A549 (cell line): ENCODE measurements around the gene LY6G5B. TPM values are rescaled to one million over a fixed set of nuclear protein-coding genes. Genes with fewer than 3 reads are reported as not detected.

ENCODE experiments used
- ATAC-seq, 2 experiments: fragments of 200-7000 bp in 1 of 2; fragments of >200 bp in 1 of 2; cut with Nextera tagmentation in 1 of 2; cut with Tn5 transposase in 1 of 2; 3 replicates each; pipeline versions ENCODE4 v1.8.0 to v1.9.1; 2018 to 2020; ENCODE audit warnings: mild to moderate bottlenecking in 1 of 2, moderate library complexity in 1 of 2
- CTCF ChIA-PET: fragments of 300-600 bp; sonication (Branson Sonifier 250); formaldehyde crosslinking; extraction: SDS; loops from one replicate; lab custom pipeline; 2021; ENCODE audit warnings: antibody characterized with exemption, inconsistent platforms; lab: Yijun Ruan, JAX
- POLR2A ChIA-PET: fragments of 350-600 bp; formaldehyde crosslinking; extraction: SDS; loops from one replicate; lab custom pipeline; 2021; ENCODE audit warnings: antibody characterized with exemption, inconsistent platforms; lab: Yijun Ruan, JAX
- DNase-seq, 2 experiments: peaks; one replicate each; pipeline versions ENCODE4 v3.0.0 to v3.0.0-alpha.2; 2011 to 2016; ENCODE audit warnings: low read depth in 1 of 2, low spot score in 1 of 2
- FAIRE-seq: peaks from 2 replicates; lab custom pipeline; 2011; peaks lifted over from hg19 to GRCh38; lab: Jason Lieb, UNC
- H3K27ac ChIP-seq, 2 experiments: fragments of >200 bp; sonication (Bioruptor Twin); formaldehyde crosslinking; 3 replicates each; pipeline ENCODE4 v1.5.1; 2016 to 2017
- H3K4me1 ChIP-seq: fragments of >200 bp; sonication (Bioruptor Twin); formaldehyde crosslinking; 3 replicates; pipeline ENCODE4 v1.6.1; 2016
- H3K4me2 ChIP-seq: fragments of >200 bp; sonication (Bioruptor Twin); formaldehyde crosslinking; 3 replicates; pipeline ENCODE4 v1.6.1; 2016
- H3K4me3 ChIP-seq: fragments of >200 bp; sonication (Bioruptor Twin); formaldehyde crosslinking; 3 replicates; pipeline ENCODE4 v1.5.1; 2016
- H3K9me3 ChIP-seq: fragments of >200 bp; sonication (Bioruptor Twin); formaldehyde crosslinking; 3 replicates; pipeline ENCODE4 v1.6.1; 2016
- CBX8 ChIP-seq: fragments of 200-600 bp; sonication (generic); IDR thresholded peaks from 2 replicates; pipeline ENCODE4 v1.6.1; 2016
- CEBPB ChIP-seq, 2 experiments: fragments of >200 bp in 1 of 2; sonication (Bioruptor Twin) in 1 of 2; formaldehyde crosslinking in 1 of 2; IDR thresholded peaks; 2 replicates each; pipeline ENCODE4 v1.6.1; 2012 to 2016
- CHD4 ChIP-seq: fragments of 200-600 bp; sonication (generic); IDR thresholded peaks from 2 replicates; pipeline ENCODE4 v1.6.1; 2016; ENCODE audit warnings: antibody characterized with exemption, mild to moderate bottlenecking, borderline replicate concordance
- E2F6 ChIP-seq: IDR thresholded peaks from 2 replicates; pipeline ENCODE4 v1.6.1; 2012; ENCODE audit warnings: low read depth, borderline replicate concordance
- FOSB ChIP-seq: fragments of 250-450 bp; sonication (Bioruptor Pico); IDR thresholded peaks from 2 replicates; pipeline ENCODE4 v1.5.0; 2020; ENCODE audit warnings: mild to moderate bottlenecking, moderate library complexity
- FOXS1 ChIP-seq: fragments of 250-450 bp; sonication (Bioruptor Pico); IDR thresholded peaks from 2 replicates; pipeline ENCODE4 v1.5.0; 2020; ENCODE audit warnings: mild to moderate bottlenecking, moderate library complexity
- GATA3 ChIP-seq: IDR thresholded peaks from 2 replicates; pipeline ENCODE4 v1.6.1; 2012; ENCODE audit warnings: borderline replicate concordance
- HES2 ChIP-seq: fragments of >200 bp; sonication (Bioruptor Twin); formaldehyde crosslinking; IDR thresholded peaks from 2 replicates; pipeline ENCODE4 v1.6.1; 2016
- HOXB13 ChIP-seq: fragments of 250-450 bp; sonication (Bioruptor Pico); IDR thresholded peaks from 2 replicates; pipeline ENCODE4 v1.5.0; 2020; ENCODE audit warnings: low read depth, mild to moderate bottlenecking, moderate library complexity
- JUN ChIP-seq, 2 experiments: fragments of >200 bp; sonication (Bioruptor Twin); formaldehyde crosslinking; IDR thresholded peaks; 2 replicates in 1 of 2; 3 replicates in 1 of 2; pipeline ENCODE4 v1.6.1; 2016 to 2017
- PHF8 ChIP-seq: fragments of 200-600 bp; sonication (generic); IDR thresholded peaks from 2 replicates; pipeline ENCODE4 v1.6.1; 2016; ENCODE audit warnings: low read depth, mild to moderate bottlenecking, antibody characterized with exemption, moderate library complexity, borderline replicate concordance
- POLR2A ChIP-seq: IDR thresholded peaks from 2 replicates; pipeline ENCODE4 v1.6.1; 2012; ENCODE audit warnings: mild to moderate bottlenecking, low read length
- RAD21 ChIP-seq, 2 experiments: fragments of >200 bp in 1 of 2; sonication (Bioruptor Twin) in 1 of 2; formaldehyde crosslinking in 1 of 2; IDR thresholded peaks in 1 of 2; conservative IDR thresholded peaks in 1 of 2; 2 replicates in 1 of 2; 3 replicates in 1 of 2; pipeline ENCODE4 v1.6.1; 2012 to 2018; ENCODE audit warnings: inconsistent platforms in 1 of 2
- RNF2 ChIP-seq: fragments of 200-600 bp; sonication (generic); IDR thresholded peaks from 2 replicates; pipeline ENCODE4 v1.6.1; 2016; ENCODE audit warnings: low read depth, mild to moderate bottlenecking, antibody characterized with exemption, moderate library complexity, borderline replicate concordance
- SREBF2 ChIP-seq: fragments of 450-650 bp; IDR thresholded peaks from 2 replicates; pipeline ENCODE4 v1.6.1; 2014; ENCODE audit warnings: mild to moderate bottlenecking, moderate library complexity
- TFCP2L1 ChIP-seq: fragments of 250-450 bp; sonication (Bioruptor Pico); IDR thresholded peaks from 2 replicates; pipeline ENCODE4 v1.5.0; 2021; ENCODE audit warnings: mild to moderate bottlenecking
- TP53 ChIP-seq: fragments of 250-450 bp; sonication (Bioruptor Pico); IDR thresholded peaks from 2 replicates; pipeline ENCODE4 v1.5.0; 2021; ENCODE audit warnings: mild to moderate bottlenecking, moderate library complexity
- USF2 ChIP-seq: fragments of 450-650 bp; IDR thresholded peaks from 2 replicates; pipeline ENCODE4 v1.6.1; 2014; ENCODE audit warnings: antibody characterized with exemption
- ZNF302 ChIP-seq: fragments of 250-450 bp; sonication (Bioruptor Pico); IDR thresholded peaks from 2 replicates; pipeline ENCODE4 v1.9.0; 2021; ENCODE audit warnings: inconsistent platforms, mild to moderate bottlenecking, moderate library complexity
- WGBS: methylation state at CpG from one replicate; pipeline ENCODE4 v1.1.6; 2017; ENCODE audit errors: missing lambda C conversion rate; 5-methylcytosine and 5-hydroxymethylcytosine counted together
- polyA plus RNA-seq, 4 experiments: library from polyadenylated mRNA; depleted of rRNA in 3 of 4; stranded (reverse); fragments of >200 nt; fragmentation: RNase III in 1 of 4; extraction: RNeasy Plus Mini Kit Qiagen cat#74134 plus additional on column Dnase treatment in 1 of 4; gene quantifications; 2 replicates in 3 of 4; 3 replicates in 1 of 4; pipeline ENCODE4 v1.2.3, GENCODE V29; 2011 to 2017
- TF ChIP-seq, protein P1 (sequence below): IDR thresholded peaks from 2 replicates; pipeline ENCODE4 v1.6.1; 2012
- TF ChIP-seq, protein P2 (sequence below): fragments of >200 bp; sonication (Bioruptor Twin); formaldehyde crosslinking; IDR thresholded peaks from 3 replicates; pipeline ENCODE4 v1.6.1; 2016

LY6G5B gene
- polyA plus RNA-seq, 2 of the 4 experiments (the other 2 are of a cell fraction): 5.9 to 9.9 TPM

GRCh38 chr6:31664790-31665500 lies 4.8 kb upstream of the LY6G5B start, which contains the start of gene GPANK1:
Gene GPANK1, minus strand, starts transcription at chr6:31664997. Its CDS starts 519 bp downstream, at chr6:31664478.
- POLR2A ChIA-PET: interaction anchor here (0.5 to 2.5 kb wide), 7 partner anchors 11 to 230 kb away, joined by 3 to 14 read pairs (median 6); partner anchors contain the start of genes BAG6, HSPA1A, HSPA1B and HSPA1L
- H3K27ac ChIP-seq: peak within 1 kb of the TSS; percentile 90 to 97
- H3K9me3 ChIP-seq: no peaks in the 10 kb centered on the region
- H3K4me1 ChIP-seq: peaks cover 24% of the 10 kb centered on the region
- DNase-seq (peak; percentile 69 to 94), FAIRE-seq (no peak), ATAC-seq (peak; percentile 65 to 70)
- 0 out of 2 replicates have a peak, but pooled peaks have one; percentile 25 for TF ChIP-seq FOSB
- no peak for TF ChIP-seq RNF2
- 0 out of 4 replicates have a peak, but pooled peaks of 1 of the 2 experiments have one; percentile 4 for TF ChIP-seq CEBPB (IDR thresholded peaks at IDR 0.05)
- no peak for TF ChIP-seq CBX8
- TF ChIP-seq TFCP2L1 (CRISPR knock-in tag): 0 out of 2 replicates have a peak, but pooled peaks have one; percentile 17
- no peak for TF ChIP-seq SREBF2
- TF ChIP-seq E2F6: peak; percentile 80
- no peak for TF ChIP-seq HES2
- TF ChIP-seq PHF8: 0 out of 2 replicates have a peak, but pooled peaks have one; percentile 8
- TF ChIP-seq, protein P1, sequence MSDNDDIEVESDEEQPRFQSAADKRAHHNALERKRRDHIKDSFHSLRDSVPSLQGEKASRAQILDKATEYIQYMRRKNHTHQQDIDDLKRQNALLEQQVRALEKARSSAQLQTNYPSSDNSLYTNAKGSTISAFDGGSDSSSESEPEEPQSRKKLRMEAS: peak; percentile 79
- no peak for TF ChIP-seq ZNF302 (CRISPR knock-in tag)
- TF ChIP-seq JUN (IDR thresholded peaks at IDR 0.05): 0 out of 5 replicates have a peak, but pooled peaks of 1 of the 2 experiments have one; percentile 8
- no peak for TF ChIP-seq USF2
- no peak for TF ChIP-seq HOXB13 (CRISPR knock-in tag)
- TF ChIP-seq GATA3: no peak
- no peak for TF ChIP-seq POLR2A
- H3K4me2 ChIP-seq: peak within 1 kb of the TSS; percentile 94
- WGBS: 2% methylated on average over 27 of the region's 39 CpGs
- H3K4me3 ChIP-seq: peak within 1 kb of the TSS; percentile 83
- CTCF ChIA-PET: interaction anchor here (1.6 kb wide), 1 partner anchor 166 kb away, joined by 4 read pairs; no protein-coding TSS in a partner anchor

DNA sequence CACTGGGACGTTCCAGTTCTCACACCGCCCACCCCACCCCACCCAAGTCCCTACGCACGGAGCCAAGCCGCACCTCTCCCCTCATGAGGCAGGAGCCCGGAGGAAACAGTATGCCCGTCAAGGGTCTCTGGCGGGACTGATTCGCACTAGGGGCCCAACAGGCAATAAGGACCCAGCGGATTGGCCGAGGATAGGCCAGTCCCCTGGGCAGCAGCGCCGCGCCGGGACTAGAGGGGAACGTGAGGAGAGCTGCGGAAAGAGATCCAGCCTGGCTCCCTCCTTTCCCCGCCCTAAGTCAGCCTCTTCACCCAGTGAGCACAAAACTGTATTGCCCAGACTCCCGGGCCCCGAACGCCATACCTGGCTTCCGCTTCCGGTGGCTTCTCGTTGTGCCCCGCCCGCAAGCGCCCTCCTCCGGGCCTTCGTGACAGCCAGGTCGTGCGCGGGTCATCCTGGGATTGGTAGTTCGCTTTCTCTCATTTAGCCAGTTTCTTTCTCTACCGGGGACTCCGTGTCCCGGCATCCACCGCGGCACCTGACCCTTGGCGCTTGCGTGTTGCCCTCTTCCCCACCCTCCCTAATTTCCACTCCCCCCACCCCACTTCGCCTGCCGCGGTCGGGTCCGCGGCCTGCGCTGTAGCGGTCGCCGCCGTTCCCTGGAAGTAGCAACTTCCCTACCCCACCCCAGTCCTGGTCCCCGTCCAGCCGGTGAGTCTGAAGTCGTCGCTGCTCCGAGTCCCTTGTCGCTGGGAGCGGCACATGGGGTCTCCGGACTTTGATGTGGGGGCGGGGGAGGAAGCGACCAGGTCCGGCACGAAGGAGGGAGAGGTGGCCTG lies 4.1 kb upstream of the LY6G5B start, which contains the start of gene CSNK2B:
Gene CSNK2B, plus strand, starts transcription at position 580 of the 836 bp plus-strand sequence. CDS start 752 bp downstream, outside the sequence.
- FAIRE-seq: no peak
- POLR2A ChIA-PET: interaction anchor here (0.5 to 2.5 kb wide), 5 partner anchors 11 to 162 kb away, joined by 3 to 14 read pairs (median 6); partner anchors contain the start of genes BAG6, HSPA1B and VWA7
- peak; percentile 94 to 96 for DNase-seq
- Histone ChIP-seq H3K27ac (peak within 1 kb of the TSS; percentile 90 to 97), H3K4me1 (peaks cover 24% of the 10 kb centered on the region), H3K4me2 (peak within 1 kb of the TSS; percentile 94), H3K4me3 (peak within 1 kb of the TSS; percentile 83), H3K9me3 (no peaks in the 10 kb centered on the region)
- peak; percentile 88 to 91 for ATAC-seq
- under 1% methylated on average over 25 of the region's 63 CpGs for WGBS
- TF ChIP-seq RAD21 (conservative IDR thresholded peaks at IDR 0.05 in 1 of 2, IDR thresholded peaks at IDR 0.05 in 1 of 2) (no peak), FOXS1 (CRISPR knock-in tag) (no peak), FOSB (no peak), PHF8 (peak; percentile 53), USF2 (peak; percentile 46; the same call in 1 of the 2 replicates), POLR2A (peak; percentile 49), E2F6 (no peak), JUN (IDR thresholded peaks at IDR 0.05) (peak in 1 of 2 experiments; percentile 68; a peak in 3 of 5 replicates), CHD4 (no peak), TP53 (no peak)
- TF ChIP-seq, protein P2, sequence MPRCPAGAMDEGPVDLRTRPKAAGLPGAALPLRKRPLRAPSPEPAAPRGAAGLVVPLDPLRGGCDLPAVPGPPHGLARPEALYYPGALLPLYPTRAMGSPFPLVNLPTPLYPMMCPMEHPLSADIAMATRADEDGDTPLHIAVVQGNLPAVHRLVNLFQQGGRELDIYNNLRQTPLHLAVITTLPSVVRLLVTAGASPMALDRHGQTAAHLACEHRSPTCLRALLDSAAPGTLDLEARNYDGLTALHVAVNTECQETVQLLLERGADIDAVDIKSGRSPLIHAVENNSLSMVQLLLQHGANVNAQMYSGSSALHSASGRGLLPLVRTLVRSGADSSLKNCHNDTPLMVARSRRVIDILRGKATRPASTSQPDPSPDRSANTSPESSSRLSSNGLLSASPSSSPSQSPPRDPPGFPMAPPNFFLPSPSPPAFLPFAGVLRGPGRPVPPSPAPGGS: 0 out of 3 replicates have a peak, but pooled peaks have one; percentile 41
- TF ChIP-seq, protein P1: peak; percentile 44; the same call in 1 of the 2 replicates
- CTCF ChIA-PET: no interaction called here
